OCI-M2 (cell line): ENCODE measurements around the gene ZNF484.

Source experiments
- DNase-seq: peaks from one replicate; lab custom pipeline; 2025; ENCODE audit not compliant: unreplicated experiment; lab: John Stamatoyannopoulos, UW

Gene ZNF484

GRCh38 chr9:92795598-92796336 is 82.1 kb downstream of the ZNF484 start:
- no peak for DNase-seq
